GM21447 (cell line): Measurements from ENCODE around the gene DEFB110.

Experiments
- ATAC-seq: cut with Tn5 transposase; IDR thresholded peaks from one replicate; pipeline ENCODE4 v1.9.1; 2021; ENCODE audit not compliant: unreplicated experiment

The DEFB110 gene

DNA sequence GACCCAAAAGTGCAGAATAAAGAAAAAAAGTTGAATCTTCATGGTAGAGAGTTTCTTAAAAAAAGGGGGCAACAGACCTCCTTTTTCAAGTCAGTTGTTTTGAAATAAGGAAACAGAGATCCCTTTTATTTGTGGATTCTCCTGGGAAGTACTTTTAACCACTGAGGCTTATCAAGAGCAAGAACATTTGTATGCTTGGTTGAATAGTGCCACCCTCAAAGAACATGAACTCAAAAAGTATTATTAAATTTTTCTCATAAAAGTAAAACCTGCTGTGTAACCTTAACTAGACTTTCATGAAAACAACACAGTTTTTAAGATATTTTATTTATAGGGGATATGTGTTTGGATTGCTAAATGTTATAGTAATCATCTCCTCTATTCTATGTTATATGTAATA, at the start of gene DEFB110:
DEFB110 (minus strand) TSS at position 101 of the 400 bp plus-strand sequence; CDS start at position 42, 59 bp downstream.
- no peak for ATAC-seq

DNA sequence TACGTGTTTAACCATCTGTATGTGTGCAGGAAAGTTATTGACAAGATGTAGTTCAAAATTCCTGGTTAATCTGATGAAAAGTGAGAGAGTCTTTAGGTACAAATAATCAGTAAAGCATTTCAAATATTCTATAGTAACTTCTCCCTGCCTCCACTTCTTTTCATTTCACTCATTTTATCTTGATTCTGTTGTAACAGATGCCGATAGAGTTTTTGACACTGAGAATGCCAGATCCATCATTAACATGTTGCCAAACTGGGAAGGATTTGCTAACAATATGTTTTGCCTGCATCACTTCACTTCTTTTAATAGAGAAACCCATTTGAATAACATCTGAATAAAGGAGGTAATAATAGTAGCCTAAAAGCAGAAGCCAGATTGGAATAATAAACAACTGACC, 48.3 kb upstream of the DEFB110 start:
- no peak for ATAC-seq

DNA sequence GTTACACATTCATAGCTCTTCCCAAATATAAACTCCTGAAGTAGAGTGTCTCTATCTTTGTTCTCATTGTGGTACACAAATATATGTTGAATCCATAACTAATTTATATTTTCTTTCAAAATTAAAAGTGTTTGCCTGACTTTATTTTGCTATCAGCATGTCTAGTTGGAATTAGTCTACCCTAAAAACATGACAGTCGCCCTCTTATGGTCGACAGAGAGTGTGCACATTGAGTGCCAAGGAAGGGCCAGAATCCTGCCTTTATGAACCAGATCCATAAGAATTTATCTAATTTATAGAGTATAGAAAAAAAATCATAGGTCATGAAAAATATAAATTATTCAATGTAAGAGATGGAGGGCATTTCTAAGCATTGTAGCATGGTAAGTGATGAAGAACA, 40.3 kb upstream of the DEFB110 start:
- no peak for ATAC-seq

DNA sequence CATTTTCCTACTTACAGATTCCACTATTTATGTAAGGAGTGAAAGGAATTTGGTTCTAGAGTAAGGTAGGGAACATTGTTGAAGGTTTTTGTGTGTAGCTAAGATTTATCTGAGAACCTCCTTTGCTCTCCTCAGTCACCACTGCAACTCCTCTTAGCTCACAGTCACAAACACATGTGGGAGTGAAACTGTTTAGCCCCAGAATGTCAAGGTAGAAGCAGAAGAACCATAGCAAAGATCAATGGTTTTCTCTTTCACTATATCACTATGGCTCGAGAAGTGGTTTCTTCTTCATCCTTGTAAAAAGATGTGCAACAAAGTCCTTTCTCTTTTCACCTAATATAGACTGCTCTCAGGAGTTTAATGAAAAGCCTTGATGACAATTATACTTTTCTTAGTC, 34.4 kb upstream of the DEFB110 start:
- no peak for ATAC-seq

DNA sequence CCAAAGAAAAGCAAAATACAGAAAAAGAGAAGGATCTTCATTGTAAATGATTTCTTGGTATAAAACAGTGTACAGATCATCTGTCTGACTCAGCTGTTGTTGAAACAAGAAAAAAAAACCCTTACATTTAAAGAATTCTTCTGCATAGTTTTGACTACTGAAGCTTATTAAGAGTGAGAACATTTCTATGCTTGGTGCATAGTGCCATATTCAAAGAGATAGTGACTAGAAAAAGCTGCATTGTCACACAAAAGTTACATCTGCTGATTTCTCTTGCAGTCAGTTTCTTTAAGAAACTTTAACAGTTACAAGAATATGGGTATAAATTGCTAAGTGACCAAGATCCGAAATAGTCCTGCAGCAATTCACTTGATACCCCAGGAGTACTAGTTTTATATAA, 28.0 kb upstream of the DEFB110 start, which contains the start of gene DEFB112:
DEFB112 (minus strand) TSS at position 101 of the 400 bp plus-strand sequence; CDS start at position 41, 60 bp downstream.
- no peak for ATAC-seq

DNA sequence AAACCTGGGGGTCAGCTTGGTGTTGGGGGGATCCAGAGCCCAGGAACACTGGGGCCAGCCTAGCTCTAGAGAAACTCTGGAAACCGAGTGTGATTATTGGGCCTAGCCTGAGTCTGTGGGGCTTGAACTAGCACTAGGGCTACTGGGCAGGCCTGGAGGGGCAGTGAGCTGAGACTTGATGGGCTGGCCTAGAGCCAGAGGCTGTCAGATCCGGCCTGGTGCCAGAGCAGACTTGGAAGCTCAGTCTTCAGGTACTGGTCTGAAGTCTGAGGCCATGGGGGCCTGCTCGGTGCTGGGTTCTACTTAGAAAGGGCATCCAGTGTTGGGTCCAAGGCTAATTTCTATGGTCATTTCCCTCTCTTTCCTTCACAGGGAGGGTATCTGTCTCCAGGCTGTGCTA, 25.2 kb upstream of the DEFB110 start:
- ATAC-seq = no peak

DNA sequence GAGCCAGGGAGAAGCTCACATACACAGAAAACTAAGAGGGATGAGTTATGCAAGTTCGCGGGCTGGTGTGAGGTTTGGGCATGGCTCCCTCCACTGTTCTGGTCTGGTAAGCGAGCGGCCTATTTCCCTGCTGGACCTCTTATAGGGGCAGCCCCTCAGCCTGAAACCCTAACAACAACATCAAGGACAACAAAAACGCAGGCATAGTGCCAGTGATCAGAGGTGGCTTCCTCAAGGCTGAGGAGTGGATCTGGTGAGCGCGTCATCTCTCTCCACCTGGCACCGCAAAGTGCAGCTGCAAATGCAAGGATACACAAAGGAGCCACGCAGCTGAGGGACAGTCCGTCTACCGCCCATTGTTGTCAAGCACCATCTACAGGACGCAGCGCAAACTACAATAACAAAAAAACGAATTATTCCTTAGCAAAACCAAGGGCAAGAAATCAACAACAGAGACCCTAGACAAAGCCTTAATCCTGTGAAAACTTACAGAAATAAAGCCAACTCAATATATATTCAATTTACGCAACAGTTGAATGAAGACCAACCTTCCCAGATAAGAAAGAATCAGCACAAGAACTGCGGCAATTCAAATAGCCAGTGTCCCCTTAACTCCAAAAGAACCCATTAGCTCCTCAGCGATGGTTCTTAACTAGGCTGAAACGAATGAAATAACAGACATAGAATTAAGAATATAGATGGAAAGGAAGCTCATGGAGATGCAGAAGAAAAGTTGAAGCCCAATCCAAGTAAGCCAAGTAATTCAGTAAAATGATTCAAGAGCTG, 9.2 kb upstream of the DEFB110 start:
- ATAC-seq = no peak

DNA sequence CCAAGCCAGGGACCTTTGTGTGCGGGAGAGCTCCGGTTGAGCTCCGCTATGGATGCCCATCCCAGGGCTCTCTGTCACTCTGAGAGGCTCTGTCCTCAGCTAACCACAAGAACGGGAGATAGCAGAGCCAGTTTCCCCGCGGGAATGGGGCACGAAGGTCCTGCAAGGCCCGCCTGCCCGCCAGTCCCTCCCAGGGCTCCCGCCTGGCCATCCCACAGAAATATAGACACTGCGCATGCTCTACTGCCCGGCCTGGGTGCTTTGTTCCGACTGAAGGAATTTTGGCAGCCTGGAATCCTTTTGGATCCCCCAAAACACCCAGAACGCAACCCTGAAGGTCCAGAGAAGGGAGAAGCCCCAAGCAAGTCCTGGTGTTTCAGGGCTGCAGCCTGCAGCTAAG, 8.6 kb upstream of the DEFB110 start:
- no peak for ATAC-seq

DNA sequence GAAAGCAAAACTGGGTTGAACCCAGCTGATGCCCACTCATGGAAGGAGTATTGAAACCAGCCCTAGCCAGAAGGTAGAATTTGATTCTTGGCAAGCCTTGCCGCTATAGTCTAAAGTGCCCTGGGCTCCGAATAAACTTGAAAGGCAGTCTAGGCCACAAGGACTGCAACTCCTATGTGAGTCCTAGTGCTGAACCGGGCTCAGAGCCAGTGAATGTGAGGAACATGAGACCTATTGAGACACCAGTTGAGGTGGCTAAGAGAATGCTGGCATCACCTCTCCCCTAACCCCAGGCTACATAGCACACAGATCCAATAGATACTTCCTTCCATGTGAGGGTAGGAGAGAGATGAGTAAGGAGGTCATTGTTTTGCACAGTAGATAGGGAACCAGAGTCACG, 3.5 kb upstream of the DEFB110 start:
- ATAC-seq = no peak

DNA sequence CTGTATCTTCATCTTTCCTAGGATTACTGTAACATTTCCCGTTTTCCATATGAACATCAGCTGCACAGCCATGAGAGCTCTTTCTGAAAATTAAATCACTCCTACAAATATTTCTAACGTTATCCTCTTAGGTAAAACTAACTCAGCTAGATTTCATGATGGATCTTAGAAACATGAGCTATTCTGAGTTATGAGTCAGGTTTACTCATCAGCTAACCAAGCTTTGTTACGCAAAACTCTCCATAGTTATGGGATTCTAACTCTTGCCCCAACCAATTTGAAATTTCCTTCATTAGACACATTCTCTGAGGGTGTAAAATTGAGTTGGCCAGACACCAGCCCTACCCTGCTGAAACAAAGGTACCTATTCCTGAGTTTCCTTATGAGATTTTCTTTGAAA, 14.0 kb downstream of the DEFB110 start:
- ATAC-seq = no peak

DNA sequence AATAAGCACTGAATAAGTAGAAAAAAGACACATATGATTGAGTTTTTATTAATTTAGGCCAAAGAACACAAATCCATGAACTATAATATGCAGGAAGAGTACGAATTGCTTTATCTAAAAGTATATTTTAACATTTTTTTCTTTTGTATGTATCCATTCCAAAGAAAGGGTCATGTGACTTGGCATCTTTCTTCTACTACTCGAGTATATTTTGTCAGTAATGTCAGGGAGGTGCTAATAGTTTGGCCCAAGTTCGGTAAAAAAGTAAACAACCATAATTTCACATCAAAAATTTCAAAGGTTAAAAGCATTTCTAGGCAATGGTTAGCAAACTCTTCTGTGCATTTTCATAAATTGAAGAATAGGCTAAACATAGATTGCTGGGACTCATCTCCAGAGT, 18.7 kb downstream of the DEFB110 start:
- ATAC-seq = no peak

DNA sequence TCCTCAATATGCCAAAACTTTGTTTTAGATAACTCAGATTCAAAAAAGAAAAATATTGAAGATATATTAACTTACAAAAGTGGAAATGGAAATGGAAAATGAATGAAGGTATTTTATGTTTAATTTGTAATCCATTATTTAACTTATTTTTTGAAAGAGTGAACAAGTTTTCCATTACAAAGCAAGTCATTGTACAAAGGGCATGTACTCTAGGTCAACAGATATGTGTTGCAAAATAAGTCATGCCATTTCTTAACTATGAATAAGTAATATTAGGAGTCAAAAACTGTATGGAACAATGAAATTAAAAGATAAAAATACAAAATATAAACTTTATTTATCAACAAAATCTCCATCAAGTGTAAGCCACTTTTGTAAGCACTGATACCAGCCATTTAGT, 26.5 kb downstream of the DEFB110 start:
- no peak for ATAC-seq

DNA sequence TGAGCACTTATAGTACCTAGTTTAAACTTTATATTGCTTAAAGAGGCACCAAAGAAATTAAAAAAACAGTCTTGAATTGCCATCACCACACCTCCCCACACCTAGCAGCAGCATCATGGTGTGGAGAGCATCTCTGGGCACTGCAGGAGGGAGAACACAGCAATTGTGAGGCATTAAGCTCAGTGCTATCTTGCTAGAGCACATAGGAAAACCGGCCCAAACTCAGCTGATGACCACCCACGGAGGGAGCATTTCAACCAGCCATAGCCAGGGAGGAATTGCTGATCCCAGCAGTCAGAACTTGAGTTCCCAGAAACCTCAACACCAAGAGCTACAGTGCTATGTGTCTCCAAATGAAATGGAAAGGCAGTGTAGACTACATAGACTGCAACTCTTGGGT, 32.9 kb downstream of the DEFB110 start:
- no peak for ATAC-seq

DNA sequence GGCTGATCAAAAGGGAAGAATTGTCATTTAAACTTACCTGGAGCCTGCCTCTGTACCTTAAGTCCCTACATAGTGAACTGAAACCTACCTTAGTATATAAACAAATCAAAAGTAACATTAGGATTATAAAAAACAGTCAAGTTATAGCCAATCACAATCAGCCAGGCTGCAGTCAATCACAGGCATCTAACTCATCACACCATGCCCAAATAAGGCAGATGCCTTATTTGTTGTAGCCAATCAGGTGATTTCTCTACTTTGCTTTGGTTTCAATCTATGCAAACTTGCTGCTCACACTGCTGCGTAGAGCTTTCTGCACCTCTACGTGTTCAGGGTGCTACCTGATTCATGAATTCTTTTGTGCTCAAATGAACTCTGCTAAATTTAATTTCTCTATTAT, 34.0 kb downstream of the DEFB110 start:
- no peak for ATAC-seq

DNA sequence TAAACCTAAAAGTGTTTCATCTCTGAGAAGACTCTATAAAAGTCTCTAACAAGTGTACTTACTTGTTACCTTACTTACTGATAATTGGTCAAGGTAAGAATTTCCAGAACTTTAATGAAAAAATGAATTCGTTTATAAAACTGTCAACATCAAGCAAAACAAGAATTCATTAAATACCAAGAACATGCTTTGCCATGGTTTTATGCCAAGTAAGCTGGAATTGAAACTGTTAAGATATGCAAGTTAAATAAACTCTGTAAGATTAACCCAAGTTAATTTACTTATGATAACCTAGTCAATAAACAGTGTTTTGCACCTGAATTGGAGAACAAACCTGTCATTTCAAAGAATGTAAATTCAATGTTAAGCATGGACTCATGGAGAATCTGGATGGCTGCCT, 35.2 kb downstream of the DEFB110 start:
- no peak for ATAC-seq

DNA sequence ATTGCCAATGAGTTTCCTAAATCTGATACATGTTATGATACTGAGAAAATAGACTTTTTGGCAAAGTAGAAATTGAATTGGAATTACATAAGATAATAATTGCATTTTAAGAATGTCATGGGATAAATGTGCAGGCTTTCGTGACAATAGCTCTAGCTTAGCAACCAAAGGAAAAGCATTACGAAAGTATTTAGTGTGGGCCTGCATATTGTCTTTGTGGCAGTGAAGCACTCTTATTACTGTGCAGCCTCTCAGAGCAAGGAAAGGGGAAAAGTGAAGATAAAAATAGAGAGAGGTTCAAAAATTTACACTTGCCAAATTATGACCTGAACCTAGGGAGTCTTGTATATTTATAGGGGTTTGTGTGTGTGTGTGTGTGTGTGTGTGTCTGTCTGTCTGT, 39.7 kb downstream of the DEFB110 start:
- ATAC-seq = no peak

DNA sequence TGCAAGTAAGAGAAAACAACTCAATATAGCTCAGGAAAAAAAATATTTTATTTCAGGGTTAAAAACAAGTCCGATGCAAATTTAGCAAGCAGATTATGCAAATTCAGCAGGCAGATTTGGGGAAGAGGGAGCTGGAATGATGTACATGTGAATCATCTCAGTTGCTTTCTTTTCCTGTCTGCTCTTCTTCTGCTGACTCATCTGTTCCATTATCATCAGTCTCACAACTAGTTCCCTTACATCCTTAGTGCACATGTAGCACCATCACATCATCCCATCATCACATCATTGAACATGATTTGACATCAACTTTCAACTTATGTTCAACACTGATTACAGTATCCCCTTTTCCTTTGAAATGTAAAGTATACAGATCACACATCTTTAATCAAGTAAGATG, 40.9 kb downstream of the DEFB110 start:
- peak; percentile 48 for ATAC-seq

DNA sequence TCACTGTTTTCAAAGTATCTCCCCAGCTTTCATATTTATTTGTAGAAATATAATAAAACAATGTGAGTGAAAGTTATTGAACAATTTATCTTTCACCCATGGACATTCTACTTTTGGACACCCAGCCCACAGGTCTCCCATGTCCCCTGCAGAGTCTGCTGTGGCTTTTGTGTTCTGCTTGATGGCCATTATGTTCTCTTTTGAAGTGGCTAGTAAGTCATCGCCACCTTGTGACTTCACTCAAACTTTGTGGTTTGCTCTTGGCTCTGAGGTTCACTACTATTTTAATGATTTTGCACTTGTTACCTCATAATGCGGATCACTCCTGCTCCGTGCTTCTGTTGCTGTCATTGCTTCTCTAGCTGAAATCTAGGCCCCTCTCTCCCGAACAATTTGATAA, 42.2 kb downstream of the DEFB110 start:
- ATAC-seq = no peak

DNA sequence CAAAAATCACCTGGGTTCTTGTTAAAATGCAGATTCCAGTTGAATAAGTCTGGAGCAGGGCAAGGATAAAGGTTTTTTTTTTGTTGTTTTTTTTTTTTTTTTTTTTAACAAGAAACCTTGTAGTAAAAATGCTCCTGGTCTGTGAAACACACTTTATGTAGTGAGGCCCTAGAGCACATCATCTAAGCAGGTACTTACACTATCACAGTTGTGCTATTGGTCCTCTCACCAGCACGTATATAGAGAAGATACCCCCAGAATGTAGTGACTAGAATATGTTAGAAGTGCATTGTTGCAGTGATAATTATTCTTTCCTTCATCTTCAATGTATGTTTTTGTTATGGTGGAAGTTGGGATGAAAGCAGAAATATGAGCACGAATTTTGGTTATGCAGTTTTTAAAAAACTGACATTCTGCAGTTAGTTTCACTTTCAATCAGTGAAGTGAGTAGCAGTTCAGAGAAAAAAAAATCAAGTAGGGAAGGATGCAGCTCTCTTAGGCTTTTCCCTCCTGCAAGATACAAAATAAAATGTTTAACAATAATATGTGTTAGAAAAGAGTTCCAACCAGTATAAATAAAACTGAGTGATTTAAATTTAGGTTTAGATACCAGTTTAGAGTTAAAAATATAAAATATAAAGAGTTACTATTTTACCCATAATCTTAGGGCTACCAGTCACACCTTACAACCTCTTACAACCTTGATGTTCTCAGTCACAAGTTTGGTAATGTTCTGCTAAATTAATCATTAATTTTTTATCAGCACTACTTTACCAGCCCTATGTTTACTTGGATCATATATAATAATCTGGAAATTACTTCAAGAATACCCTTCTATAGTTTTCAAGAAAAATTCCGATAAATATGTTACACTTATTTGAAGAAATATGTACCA, 43.2 kb downstream of the DEFB110 start:
- ATAC-seq = peak; percentile 54

DNA sequence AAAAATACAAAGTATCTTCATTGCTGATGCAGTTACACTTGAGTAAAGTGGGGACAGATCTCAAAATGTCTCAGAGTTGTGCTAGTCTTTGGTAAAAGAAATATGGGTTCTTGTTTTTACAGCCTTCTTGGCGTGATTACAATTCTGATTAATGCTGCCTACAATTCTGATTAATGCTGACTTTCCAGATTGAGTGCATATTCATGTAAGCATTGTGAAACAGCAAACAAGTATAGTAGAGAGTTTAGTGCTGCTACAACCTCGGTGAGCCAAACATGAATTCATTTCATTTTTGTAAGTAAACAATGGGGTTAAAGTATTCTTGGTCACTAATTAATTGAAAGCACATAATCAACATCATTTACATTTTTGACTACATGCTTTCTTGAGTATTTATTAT, 52.2 kb downstream of the DEFB110 start, which contains the start of gene DEFB113:
DEFB113 (minus strand) TSS at position 21 of the 400 bp plus-strand sequence; CDS start at position 21, 0 bp downstream.
- no peak for ATAC-seq
